ENCODE results near the gene PDE6C. TPM values are rescaled to one million over a fixed set of nuclear protein-coding genes. Genes with fewer than 3 reads are reported as not detected.
A peak's percentile ranks its signal among the peaks of the same experiment; 100 is the strongest.

The PDE6C gene
- total RNA-seq, 1 experiment from 2014 or later: not detected

GRCh38 chr10:93579985-93580711 lies 32.2 kb upstream of the PDE6C start:
- TF ChIP-seq, protein P1, sequence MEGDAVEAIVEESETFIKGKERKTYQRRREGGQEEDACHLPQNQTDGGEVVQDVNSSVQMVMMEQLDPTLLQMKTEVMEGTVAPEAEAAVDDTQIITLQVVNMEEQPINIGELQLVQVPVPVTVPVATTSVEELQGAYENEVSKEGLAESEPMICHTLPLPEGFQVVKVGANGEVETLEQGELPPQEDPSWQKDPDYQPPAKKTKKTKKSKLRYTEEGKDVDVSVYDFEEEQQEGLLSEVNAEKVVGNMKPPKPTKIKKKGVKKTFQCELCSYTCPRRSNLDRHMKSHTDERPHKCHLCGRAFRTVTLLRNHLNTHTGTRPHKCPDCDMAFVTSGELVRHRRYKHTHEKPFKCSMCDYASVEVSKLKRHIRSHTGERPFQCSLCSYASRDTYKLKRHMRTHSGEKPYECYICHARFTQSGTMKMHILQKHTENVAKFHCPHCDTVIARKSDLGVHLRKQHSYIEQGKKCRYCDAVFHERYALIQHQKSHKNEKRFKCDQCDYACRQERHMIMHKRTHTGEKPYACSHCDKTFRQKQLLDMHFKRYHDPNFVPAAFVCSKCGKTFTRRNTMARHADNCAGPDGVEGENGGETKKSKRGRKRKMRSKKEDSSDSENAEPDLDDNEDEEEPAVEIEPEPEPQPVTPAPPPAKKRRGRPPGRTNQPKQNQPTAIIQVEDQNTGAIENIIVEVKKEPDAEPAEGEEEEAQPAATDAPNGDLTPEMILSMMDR (IDR thresholded peaks at IDR 0.05; ENCODE audit: unreplicated experiment): no peak
- no peaks in the 10 kb centered on the region for H3K27me3 Mint-ChIP-seq (ENCODE audit: unreplicated experiment)
- H3K27ac Mint-ChIP-seq (ENCODE audit: unreplicated experiment): peak overlapping the region; percentile 6
- no peak overlapping the region for H3K4me3 Mint-ChIP-seq (ENCODE audit: low read depth, unreplicated experiment)
- peaks cover 54% of the 10 kb centered on the region for H3K4me1 Mint-ChIP-seq (ENCODE audit: low read depth, unreplicated experiment)
- H3K9me3 Mint-ChIP-seq (ENCODE audit: low read depth, unreplicated experiment): peaks cover 3% of the 10 kb centered on the region
- no TSS peak for BruUV-seq (replicated peaks)
- intact Hi-C loops (cut with micrococcal nuclease; ENCODE audit: unreplicated experiment): no loop called here
- CTCF ChIA-PET: no interaction called here
- DNase-seq: no peak
- no peaks in the 10 kb centered on the region for H3K36me3 Mint-ChIP-seq (ENCODE audit: insufficient read depth, unreplicated experiment)

- Mint-ChIP-seq H3K4me1 (ENCODE audit: low read depth, unreplicated experiment) (peaks cover 47% of the 10 kb centered on the region), H3K9me3 (ENCODE audit: low read depth, unreplicated experiment) (peaks cover 3% of the 10 kb centered on the region), H3K27me3 (ENCODE audit: unreplicated experiment) (no peaks in the 10 kb centered on the region), H3K4me3 (ENCODE audit: low read depth, unreplicated experiment) (no peak overlapping the region), H3K27ac (ENCODE audit: unreplicated experiment) (peak overlapping the region; percentile 6), H3K36me3 (ENCODE audit: insufficient read depth, unreplicated experiment) (no peaks in the 10 kb centered on the region)
- intact Hi-C loops (cut with micrococcal nuclease; ENCODE audit: unreplicated experiment): no loop called here
- peak; percentile 23 for DNase-seq
- BruUV-seq (replicated peaks): no TSS peak
- TF ChIP-seq, protein P1 (IDR thresholded peaks at IDR 0.05; ENCODE audit: unreplicated experiment): no peak
- CTCF ChIA-PET: no interaction called here
These were observed 31.5 kb upstream of the PDE6C start for GRCh38 chr10:93580828-93581227.

GRCh38 chr10:93584445-93584844 lies 27.9 kb upstream of the PDE6C start:
- Mint-ChIP-seq H3K4me1 (ENCODE audit: low read depth, unreplicated experiment) (peaks cover 13% of the 10 kb centered on the region), H3K27ac (ENCODE audit: unreplicated experiment) (no peak overlapping the region), H3K9me3 (ENCODE audit: low read depth, unreplicated experiment) (peaks cover under 1% of the 10 kb centered on the region), H3K36me3 (ENCODE audit: insufficient read depth, unreplicated experiment) (no peaks in the 10 kb centered on the region), H3K4me3 (ENCODE audit: low read depth, unreplicated experiment) (no peak overlapping the region), H3K27me3 (ENCODE audit: unreplicated experiment) (no peaks in the 10 kb centered on the region)
- no peak for DNase-seq
- no TSS peak for BruUV-seq (replicated peaks)
- intact Hi-C loops (cut with micrococcal nuclease; ENCODE audit: unreplicated experiment): no loop called here
- CTCF ChIA-PET: no interaction called here
- TF ChIP-seq, protein P1 (IDR thresholded peaks at IDR 0.05; ENCODE audit: unreplicated experiment): no peak

- BruUV-seq (replicated peaks): no TSS peak
- peaks cover 12% of the 10 kb centered on the region for H3K4me1 Mint-ChIP-seq (ENCODE audit: low read depth, unreplicated experiment)
These were observed 22.4 kb upstream of the PDE6C start for GRCh38 chr10:93589648-93590562.

More at GRCh38 chr10:93589648-93590562, 22.4 kb upstream of the PDE6C start:
- Mint-ChIP-seq H3K4me3 (ENCODE audit: low read depth, unreplicated experiment) (no peak overlapping the region), H3K36me3 (ENCODE audit: insufficient read depth, unreplicated experiment) (no peaks in the 10 kb centered on the region), H3K27me3 (ENCODE audit: unreplicated experiment) (no peaks in the 10 kb centered on the region), H3K27ac (ENCODE audit: unreplicated experiment) (no peak overlapping the region), H3K9me3 (ENCODE audit: low read depth, unreplicated experiment) (no peaks in the 10 kb centered on the region)
- no peak for DNase-seq
- intact Hi-C loops (cut with micrococcal nuclease; ENCODE audit: unreplicated experiment): no loop called here
- CTCF ChIA-PET: no interaction called here
- TF ChIP-seq, protein P1 (IDR thresholded peaks at IDR 0.05; ENCODE audit: unreplicated experiment): no peak

Measured in Calu3 (cell line).